OCI-LY7 (cell line): ENCODE results near the gene GNAO1.

Source experiments
- EZH2phosphoT487 ChIP-seq: fragments of 200-600 bp; sonication (generic); IDR thresholded peaks from 2 replicates; pipeline ENCODE4 v1.6.1; 2018; ENCODE audit warnings: low read depth, borderline replicate concordance, mild to moderate bottlenecking, mixed run types, antibody characterized with exemption, low read length, moderate library complexity, mixed read lengths
- TF ChIP-seq, protein P1 (sequence below): fragments of 200-600 bp; sonication (generic); conservative IDR thresholded peaks from 2 replicates; pipeline ENCODE4 v1.5.1; 2014; ENCODE audit warnings: mild to moderate bottlenecking, antibody characterized with exemption, low read length, moderate library complexity, mixed read lengths

DNA sequence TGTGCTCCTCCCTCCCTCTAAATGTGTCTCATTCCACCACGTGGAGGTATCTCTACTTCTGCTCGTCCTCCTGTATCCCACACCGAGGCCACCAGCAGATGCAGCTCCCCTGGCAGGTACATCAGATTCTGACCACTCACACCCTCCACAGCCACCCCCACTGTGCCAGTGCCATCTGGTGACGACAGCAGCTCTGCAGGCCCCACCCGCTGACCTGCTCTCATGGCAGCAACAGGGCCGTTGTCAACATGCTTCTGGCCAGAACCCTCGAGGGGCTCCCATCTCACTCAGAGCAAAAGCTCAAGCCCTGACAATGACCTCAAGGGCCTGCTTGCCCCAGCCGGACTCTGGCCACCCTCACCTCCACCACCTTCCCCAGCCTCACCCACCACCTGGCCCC is 140.6 kb downstream of the GNAO1 start:
- TF ChIP-seq, protein P1, sequence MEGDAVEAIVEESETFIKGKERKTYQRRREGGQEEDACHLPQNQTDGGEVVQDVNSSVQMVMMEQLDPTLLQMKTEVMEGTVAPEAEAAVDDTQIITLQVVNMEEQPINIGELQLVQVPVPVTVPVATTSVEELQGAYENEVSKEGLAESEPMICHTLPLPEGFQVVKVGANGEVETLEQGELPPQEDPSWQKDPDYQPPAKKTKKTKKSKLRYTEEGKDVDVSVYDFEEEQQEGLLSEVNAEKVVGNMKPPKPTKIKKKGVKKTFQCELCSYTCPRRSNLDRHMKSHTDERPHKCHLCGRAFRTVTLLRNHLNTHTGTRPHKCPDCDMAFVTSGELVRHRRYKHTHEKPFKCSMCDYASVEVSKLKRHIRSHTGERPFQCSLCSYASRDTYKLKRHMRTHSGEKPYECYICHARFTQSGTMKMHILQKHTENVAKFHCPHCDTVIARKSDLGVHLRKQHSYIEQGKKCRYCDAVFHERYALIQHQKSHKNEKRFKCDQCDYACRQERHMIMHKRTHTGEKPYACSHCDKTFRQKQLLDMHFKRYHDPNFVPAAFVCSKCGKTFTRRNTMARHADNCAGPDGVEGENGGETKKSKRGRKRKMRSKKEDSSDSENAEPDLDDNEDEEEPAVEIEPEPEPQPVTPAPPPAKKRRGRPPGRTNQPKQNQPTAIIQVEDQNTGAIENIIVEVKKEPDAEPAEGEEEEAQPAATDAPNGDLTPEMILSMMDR: no peak
- TF ChIP-seq EZH2phosphoT487: no peak
